ENCODE measurements around the gene MELTF.

The MELTF gene

DNA sequence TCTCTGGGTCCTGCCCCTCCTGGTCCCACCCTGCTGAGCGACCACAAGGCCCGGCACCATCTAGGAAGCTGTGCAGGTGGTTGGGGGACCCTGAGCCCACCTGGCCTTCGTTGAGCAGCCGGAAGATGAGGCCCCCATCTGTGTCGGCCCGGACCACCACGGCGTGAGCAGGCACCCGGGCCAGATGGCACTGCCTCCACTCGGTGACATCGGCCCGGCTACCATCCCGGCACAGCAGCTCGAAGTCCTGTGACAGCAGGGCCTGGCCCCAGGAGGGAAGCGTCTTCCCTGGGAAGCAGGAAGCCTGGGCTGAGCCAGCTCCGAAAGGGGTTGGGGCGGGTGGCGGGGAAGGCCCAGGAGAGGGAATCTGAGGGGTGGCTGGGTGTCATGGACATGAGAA is 12.6 kb downstream of the MELTF start:
- Histone ChIP-seq H3K9ac (ENCODE audit: low read depth, low read length) (no peak overlapping the region), H3K27me3 (ENCODE audit: control insufficient read depth, insufficient read depth, low read length) (no peaks in the 10 kb centered on the region), H3K4me3 (ENCODE audit: low read depth, low read length) (no peak overlapping the region), H3K9me3 (ENCODE audit: control insufficient read depth, insufficient read depth, low read length) (no peaks in the 10 kb centered on the region), H3K36me3 (ENCODE audit: control insufficient read depth, insufficient read depth, low read length) (no peaks in the 10 kb centered on the region), H3K4me1 (ENCODE audit: control insufficient read depth, insufficient read depth, low read length) (peaks cover 6% of the 10 kb centered on the region; the same call in 1 of the 2 replicates), H3K27ac (ENCODE audit: low read depth, low read length) (no peak overlapping the region)

DNA sequence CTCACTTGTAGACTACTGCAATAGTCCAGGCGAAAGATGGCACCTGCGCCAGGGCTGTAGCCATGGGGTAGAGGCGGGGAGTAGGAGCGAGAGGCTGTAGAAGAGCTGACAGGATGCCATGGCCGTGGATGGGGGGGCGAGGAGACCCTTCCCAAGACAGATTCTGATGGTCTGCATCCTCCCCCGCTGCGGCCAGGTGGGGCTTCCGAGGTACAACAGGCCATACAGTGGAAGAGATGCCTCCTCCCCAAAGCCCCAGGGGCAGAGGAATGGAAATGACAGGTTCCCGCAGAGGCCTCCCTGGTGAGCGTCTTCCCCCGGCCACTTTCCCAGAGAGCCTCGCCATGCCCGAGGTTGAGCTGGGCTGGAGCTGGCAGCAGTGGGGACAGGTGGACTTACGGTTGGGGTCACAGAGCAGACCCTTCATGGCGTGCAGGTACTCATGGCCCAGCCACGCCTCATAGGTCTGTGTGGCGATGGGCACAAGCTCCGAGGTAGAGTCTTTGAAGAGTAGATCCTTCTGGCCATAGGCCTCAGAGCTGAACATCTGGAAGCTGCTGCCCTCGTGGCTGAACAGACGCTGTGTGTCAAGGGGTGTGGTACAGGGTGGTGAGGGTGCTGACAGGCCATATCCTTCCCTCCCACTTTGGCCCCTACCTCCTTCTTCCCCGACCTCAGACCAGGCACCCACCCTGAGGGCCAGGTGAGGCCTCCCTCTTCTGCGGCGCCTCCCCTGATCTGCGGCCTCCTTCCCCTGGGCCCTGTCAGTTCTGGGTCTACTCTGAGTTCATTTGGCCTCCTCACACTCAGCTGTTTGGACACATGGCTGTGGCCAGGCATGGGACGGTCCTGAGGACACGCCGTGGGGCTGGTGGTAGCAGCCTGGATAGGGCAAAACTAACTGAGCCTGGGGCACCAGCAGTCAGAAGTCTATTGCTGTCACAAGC is 13.6 kb downstream of the MELTF start:
- Histone ChIP-seq H3K36me3 (ENCODE audit: control insufficient read depth, insufficient read depth, low read length) (no peaks in the 10 kb centered on the region), H3K4me3 (ENCODE audit: low read depth, low read length) (no peak overlapping the region), H3K9me3 (ENCODE audit: control insufficient read depth, insufficient read depth, low read length) (no peaks in the 10 kb centered on the region), H3K27me3 (ENCODE audit: control insufficient read depth, insufficient read depth, low read length) (no peaks in the 10 kb centered on the region), H3K4me1 (ENCODE audit: control insufficient read depth, insufficient read depth, low read length) (peaks cover 3% of the 10 kb centered on the region; the same call in 1 of the 2 replicates), H3K27ac (ENCODE audit: low read depth, low read length) (no peak overlapping the region), H3K9ac (ENCODE audit: low read depth, low read length) (no peak overlapping the region)

DNA sequence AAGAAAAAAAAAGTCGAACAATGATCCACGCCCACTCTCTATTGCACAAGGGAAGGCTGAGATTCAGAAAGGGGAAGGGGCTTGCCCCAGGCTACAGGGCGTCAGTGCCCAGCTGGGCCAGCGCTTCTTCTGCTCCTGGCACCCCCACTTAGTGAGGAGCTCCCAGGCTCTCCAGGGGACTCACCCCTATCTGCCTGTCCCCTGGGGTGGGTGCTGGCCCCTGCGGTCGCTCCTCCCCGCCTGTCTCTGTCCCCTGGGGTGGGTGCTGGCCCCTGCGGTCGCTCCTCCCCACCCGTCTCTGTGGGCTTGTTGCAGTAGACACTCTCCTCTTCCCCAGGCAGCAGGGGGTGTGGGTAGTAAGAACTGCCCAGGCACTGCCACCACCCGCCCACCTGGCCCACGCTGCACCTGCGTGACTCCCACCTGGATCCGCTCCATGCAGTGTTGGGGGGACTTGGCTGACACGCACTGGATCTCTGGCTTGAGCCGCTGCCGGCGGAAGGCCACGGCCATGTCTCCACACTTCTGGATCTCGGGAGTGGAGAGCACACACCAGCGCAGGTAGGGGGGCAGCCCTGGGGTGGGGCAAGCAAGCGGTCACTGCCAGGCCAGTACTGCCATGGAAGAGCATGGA is 14.6 kb downstream of the MELTF start:
- H3K36me3 ChIP-seq (ENCODE audit: control insufficient read depth, insufficient read depth, low read length) = no peaks in the 10 kb centered on the region
- H3K4me1 ChIP-seq (ENCODE audit: control insufficient read depth, insufficient read depth, low read length) = no peaks in the 10 kb centered on the region
- H3K4me3 ChIP-seq (ENCODE audit: low read depth, low read length) = no peak overlapping the region
- H3K9me3 ChIP-seq (ENCODE audit: control insufficient read depth, insufficient read depth, low read length) = no peaks in the 10 kb centered on the region
- H3K9ac ChIP-seq (ENCODE audit: low read depth, low read length) = no peak overlapping the region
- no peaks in the 10 kb centered on the region for H3K27me3 ChIP-seq (ENCODE audit: control insufficient read depth, insufficient read depth, low read length)
- H3K27ac ChIP-seq (ENCODE audit: low read depth, low read length) = no peak overlapping the region

DNA sequence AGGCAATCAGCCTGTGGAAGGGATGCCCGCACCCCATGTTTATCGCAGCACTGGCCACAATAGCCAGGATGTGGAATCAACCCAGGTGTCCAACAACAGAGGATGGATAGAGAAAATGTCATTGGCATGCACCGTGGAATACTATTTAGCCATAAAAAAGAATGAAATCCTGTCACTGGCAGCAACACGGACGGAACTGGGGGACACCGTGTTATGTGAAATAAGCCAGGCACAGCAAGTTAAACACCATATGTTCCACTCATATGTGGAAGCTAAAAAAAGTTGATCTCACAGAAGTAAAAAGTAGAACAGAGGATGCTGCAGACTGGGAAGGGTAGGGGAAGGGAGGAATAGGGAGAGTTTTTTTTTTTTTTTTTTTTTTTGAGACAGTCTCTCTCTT is 15.6 kb downstream of the MELTF start:
- H3K36me3 ChIP-seq (ENCODE audit: control insufficient read depth, insufficient read depth, low read length) = no peaks in the 10 kb centered on the region
- H3K4me1 ChIP-seq (ENCODE audit: control insufficient read depth, insufficient read depth, low read length) = no peaks in the 10 kb centered on the region
- H3K9ac ChIP-seq (ENCODE audit: low read depth, low read length) = no peak overlapping the region
- no peak overlapping the region for H3K4me3 ChIP-seq (ENCODE audit: low read depth, low read length)
- no peaks in the 10 kb centered on the region for H3K27me3 ChIP-seq (ENCODE audit: control insufficient read depth, insufficient read depth, low read length)
- H3K27ac ChIP-seq (ENCODE audit: low read depth, low read length) = no peak overlapping the region
- no peaks in the 10 kb centered on the region for H3K9me3 ChIP-seq (ENCODE audit: control insufficient read depth, insufficient read depth, low read length)

DNA sequence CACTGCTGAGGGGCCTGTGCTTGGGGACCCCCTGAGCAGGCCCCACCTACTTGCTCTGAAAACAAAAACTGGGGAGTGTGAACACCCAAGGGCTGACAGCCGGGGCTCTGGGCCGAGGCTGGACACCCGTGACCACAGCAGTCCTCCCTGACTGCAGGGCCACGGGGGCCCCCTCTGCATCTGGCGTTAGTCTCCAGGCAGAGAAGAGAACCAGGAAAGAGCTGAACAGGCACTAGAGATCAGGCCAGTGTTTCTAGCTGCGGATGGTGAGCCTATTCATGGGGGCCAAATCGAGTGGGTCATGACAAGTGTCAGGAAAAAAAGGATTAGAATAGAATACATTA is 17.1 kb downstream of the MELTF start:
- H3K9me3 ChIP-seq (ENCODE audit: control insufficient read depth, insufficient read depth, low read length) = no peaks in the 10 kb centered on the region
- H3K27me3 ChIP-seq (ENCODE audit: control insufficient read depth, insufficient read depth, low read length) = no peaks in the 10 kb centered on the region
- no peak overlapping the region for H3K27ac ChIP-seq (ENCODE audit: low read depth, low read length)
- no peaks in the 10 kb centered on the region for H3K4me1 ChIP-seq (ENCODE audit: control insufficient read depth, insufficient read depth, low read length)
- H3K36me3 ChIP-seq (ENCODE audit: control insufficient read depth, insufficient read depth, low read length) = no peaks in the 10 kb centered on the region
- no peak overlapping the region for H3K4me3 ChIP-seq (ENCODE audit: low read depth, low read length)
- H3K9ac ChIP-seq (ENCODE audit: low read depth, low read length) = no peak overlapping the region

DNA sequence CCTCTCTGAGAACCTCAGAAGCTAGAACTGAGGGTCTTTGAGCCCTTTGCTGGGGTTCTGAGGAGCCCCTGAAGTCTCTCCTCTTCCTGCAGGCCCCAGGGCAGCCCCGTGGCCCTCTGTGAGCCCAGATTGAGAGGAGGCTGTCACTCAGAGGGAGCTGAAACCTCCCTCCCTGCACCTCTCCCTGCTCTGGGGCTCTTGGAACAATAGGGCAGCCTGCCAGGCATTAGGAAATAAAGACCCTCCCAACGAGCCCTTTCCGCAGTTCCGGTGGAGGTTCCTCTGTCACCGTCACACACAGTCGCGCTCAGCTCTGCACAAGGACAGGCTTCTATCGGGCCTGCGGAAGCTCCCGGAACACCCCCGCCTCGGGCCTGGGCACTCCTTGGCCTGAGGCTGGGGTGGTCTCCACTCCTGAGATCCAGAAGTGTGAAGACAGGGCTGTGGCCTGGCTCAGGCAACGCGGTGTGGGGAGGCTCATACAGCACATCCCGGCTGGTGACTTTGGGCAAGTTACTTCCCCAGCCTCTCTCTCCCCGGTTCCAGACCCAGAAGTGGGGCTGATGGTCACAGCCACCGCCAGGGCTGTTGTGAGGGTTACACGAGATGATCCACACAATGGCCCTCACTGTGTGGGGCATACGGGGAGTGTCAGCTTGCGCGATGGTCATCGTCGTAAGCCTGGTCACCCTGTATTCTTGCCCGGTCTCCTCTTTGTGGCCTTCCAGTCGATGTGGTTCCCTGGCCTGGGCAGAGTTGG is 17.7 kb downstream of the MELTF start:
- Histone ChIP-seq H3K9ac (ENCODE audit: low read depth, low read length) (no peak overlapping the region), H3K27me3 (ENCODE audit: control insufficient read depth, insufficient read depth, low read length) (no peaks in the 10 kb centered on the region), H3K36me3 (ENCODE audit: control insufficient read depth, insufficient read depth, low read length) (no peaks in the 10 kb centered on the region)

DNA sequence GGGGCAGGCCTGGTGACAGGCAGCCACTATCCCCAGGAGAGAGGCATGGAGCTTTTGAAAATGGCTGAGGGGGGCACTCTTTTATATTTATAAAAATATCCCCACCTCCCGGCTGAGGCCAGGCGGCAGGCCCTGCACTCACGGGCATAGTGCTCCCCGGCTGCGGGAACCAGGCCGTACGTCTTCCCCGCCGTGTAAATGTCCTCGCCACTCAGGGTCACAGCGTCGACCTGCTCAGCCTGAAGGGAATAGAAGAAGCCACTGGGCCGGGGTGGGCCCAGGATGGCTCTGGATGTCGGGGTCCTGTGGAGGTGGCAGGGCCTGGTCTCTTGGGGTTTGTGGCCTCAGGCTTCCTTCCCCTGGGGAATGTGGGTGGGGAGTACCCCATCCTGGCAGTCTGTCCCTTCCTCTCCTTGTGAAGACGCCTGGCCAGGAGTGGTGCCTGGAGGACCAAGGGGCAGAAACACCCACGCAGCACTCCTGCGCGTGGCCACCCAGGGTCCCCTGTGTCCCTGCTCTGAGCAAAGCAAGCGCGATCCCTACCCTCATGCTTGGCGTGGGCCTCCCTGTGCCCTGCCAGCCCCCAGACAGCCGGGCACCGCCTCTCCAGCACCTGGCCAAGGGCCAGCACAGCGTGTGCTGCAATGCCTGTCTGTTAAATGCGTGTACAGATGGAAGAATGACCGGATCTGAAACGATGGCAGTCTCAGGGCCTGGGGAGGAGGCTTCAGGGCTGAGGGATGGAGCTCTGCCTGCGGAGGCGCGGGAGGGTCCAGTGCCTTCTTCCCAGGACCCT is 18.9 kb downstream of the MELTF start:
- H3K9ac ChIP-seq (ENCODE audit: low read depth, low read length) = no peak overlapping the region
- no peak overlapping the region for H3K4me3 ChIP-seq (ENCODE audit: low read depth, low read length)
- no peaks in the 10 kb centered on the region for H3K36me3 ChIP-seq (ENCODE audit: control insufficient read depth, insufficient read depth, low read length)
- H3K27me3 ChIP-seq (ENCODE audit: control insufficient read depth, insufficient read depth, low read length) = no peaks in the 10 kb centered on the region
- no peaks in the 10 kb centered on the region for H3K9me3 ChIP-seq (ENCODE audit: control insufficient read depth, insufficient read depth, low read length)
- no peaks in the 10 kb centered on the region for H3K4me1 ChIP-seq (ENCODE audit: control insufficient read depth, insufficient read depth, low read length)
- H3K27ac ChIP-seq (ENCODE audit: low read depth, low read length) = no peak overlapping the region

More for the DNA sequence above, 17.7 kb downstream of the MELTF start:
- Histone ChIP-seq H3K27ac (ENCODE audit: low read depth, low read length) (no peak overlapping the region), H3K4me1 (ENCODE audit: control insufficient read depth, insufficient read depth, low read length) (no peaks in the 10 kb centered on the region), H3K9me3 (ENCODE audit: control insufficient read depth, insufficient read depth, low read length) (no peaks in the 10 kb centered on the region), H3K4me3 (ENCODE audit: low read depth, low read length) (no peak overlapping the region)

DNA sequence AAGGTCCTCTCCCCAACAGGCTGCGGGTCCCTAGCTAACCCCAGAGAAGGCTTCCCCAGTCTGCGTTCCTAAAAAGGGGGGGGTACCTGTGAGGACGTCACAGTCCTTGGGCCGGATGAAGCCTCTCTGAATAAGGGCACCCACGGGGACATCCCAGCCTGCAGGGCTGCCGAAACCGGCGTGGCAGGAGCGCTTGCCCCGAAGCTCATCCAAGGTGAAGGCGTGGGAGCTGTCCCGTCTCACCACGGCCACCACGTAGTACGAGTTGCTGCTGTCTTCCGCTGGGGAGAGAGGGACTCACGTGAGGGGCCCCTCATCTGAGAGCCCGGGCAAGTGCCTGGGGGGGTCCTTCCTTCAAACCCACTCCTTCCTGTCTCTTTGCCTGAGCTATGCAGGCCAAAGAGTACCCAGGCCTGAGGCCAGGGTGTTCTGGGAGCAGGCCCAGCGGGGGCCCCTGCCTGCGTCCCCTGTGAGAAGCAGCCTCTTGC is 20.0 kb downstream of the MELTF start:
- H3K4me1 ChIP-seq (ENCODE audit: control insufficient read depth, insufficient read depth, low read length) = no peaks in the 10 kb centered on the region
- H3K9me3 ChIP-seq (ENCODE audit: control insufficient read depth, insufficient read depth, low read length) = no peaks in the 10 kb centered on the region
- peaks cover 11% of the 10 kb centered on the region for H3K27me3 ChIP-seq (ENCODE audit: control insufficient read depth, insufficient read depth, low read length)
- H3K9ac ChIP-seq (ENCODE audit: low read depth, low read length) = no peak overlapping the region
- no peak overlapping the region for H3K4me3 ChIP-seq (ENCODE audit: low read depth, low read length)
- no peak overlapping the region for H3K27ac ChIP-seq (ENCODE audit: low read depth, low read length)
- H3K36me3 ChIP-seq (ENCODE audit: control insufficient read depth, insufficient read depth, low read length) = no peaks in the 10 kb centered on the region

DNA sequence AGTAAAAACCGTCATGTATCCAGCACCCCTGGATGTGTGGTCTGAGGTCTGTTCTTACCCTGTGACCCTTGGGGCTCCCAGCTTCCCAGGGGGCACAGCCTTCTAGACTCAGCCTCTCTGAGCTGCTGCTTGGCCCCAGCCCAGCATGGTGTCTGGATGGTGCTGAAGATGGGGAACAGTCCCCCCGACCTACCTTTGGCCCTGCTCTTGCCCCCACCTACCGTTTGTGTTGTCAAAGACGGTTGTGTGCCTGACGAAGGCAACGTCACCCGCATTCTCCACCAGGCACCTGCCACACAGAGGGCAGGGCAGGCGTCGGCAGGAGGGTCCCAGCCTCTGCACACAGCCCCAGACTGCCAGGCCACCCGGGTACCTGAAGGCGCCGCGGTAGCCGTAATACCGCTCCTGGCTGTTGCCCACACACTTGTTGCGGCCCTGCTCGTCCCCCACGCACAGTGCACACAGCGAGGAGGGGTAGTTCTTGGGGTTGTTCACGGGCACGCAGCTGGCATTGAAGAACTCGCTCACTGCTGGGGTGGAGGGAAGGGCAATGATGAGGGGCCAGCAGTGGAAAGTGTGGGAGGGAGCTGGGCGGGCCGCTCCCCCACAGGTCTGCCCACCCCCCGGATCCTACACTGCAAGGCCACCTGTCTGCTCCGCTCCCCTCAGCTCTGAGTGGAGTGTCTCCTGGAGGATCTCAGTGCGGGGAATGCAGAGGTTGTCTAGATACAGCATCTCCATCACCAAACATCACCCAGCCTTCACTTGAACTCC is 21.0 kb downstream of the MELTF start:
- Histone ChIP-seq H3K36me3 (ENCODE audit: control insufficient read depth, insufficient read depth, low read length) (no peaks in the 10 kb centered on the region), H3K27me3 (ENCODE audit: control insufficient read depth, insufficient read depth, low read length) (peaks cover 20% of the 10 kb centered on the region), H3K27ac (ENCODE audit: low read depth, low read length) (no peak overlapping the region), H3K9me3 (ENCODE audit: control insufficient read depth, insufficient read depth, low read length) (no peaks in the 10 kb centered on the region), H3K4me3 (ENCODE audit: low read depth, low read length) (no peak overlapping the region), H3K9ac (ENCODE audit: low read depth, low read length) (no peak overlapping the region), H3K4me1 (ENCODE audit: control insufficient read depth, insufficient read depth, low read length) (peaks cover 6% of the 10 kb centered on the region)

DNA sequence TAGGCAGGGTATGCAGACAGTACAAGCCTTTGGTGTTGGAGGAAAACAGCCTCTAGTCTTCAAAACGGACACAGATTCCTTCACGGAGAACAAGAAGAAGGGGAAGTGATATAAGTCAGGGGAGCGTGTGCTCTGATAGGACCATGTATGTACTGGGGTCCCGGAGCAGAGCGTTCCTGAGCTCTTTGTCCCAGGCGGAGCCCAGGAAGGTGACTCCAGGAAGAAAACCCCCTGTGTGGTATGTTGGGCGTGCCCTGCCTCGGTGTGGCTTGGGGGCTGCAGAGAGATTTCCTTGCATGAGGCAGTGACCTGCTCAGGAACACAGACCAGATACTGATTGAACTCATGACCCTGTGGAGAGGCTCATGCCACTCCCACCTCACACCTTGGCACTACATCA is 21.7 kb downstream of the MELTF start:
- Histone ChIP-seq H3K9me3 (ENCODE audit: control insufficient read depth, insufficient read depth, low read length) (no peaks in the 10 kb centered on the region), H3K4me3 (ENCODE audit: low read depth, low read length) (no peak overlapping the region), H3K27ac (ENCODE audit: low read depth, low read length) (no peak overlapping the region), H3K9ac (ENCODE audit: low read depth, low read length) (no peak overlapping the region), H3K27me3 (ENCODE audit: control insufficient read depth, insufficient read depth, low read length) (peaks cover 23% of the 10 kb centered on the region), H3K4me1 (ENCODE audit: control insufficient read depth, insufficient read depth, low read length) (peaks cover 6% of the 10 kb centered on the region), H3K36me3 (ENCODE audit: control insufficient read depth, insufficient read depth, low read length) (no peaks in the 10 kb centered on the region)

All from HUES48 (cell line).